A549 (cell line): ENCODE results near the gene CRTC3. TPM values are rescaled to one million over a fixed set of nuclear protein-coding genes. Genes with fewer than 3 reads are reported as not detected.

Experiments
- ATAC-seq, 2 experiments: fragments of 200-7000 bp in 1 of 2; fragments of >200 bp in 1 of 2; cut with Nextera tagmentation in 1 of 2; cut with Tn5 transposase in 1 of 2; 3 replicates each; pipeline versions ENCODE4 v1.8.0 to v1.9.1; 2018 to 2020; ENCODE audit warnings: mild to moderate bottlenecking in 1 of 2, moderate library complexity in 1 of 2
- CTCF ChIA-PET: fragments of 300-600 bp; sonication (Branson Sonifier 250); formaldehyde crosslinking; extraction: SDS; loops from one replicate; lab custom pipeline; 2021; ENCODE audit warnings: antibody characterized with exemption, inconsistent platforms; lab: Yijun Ruan, JAX
- POLR2A ChIA-PET: fragments of 350-600 bp; formaldehyde crosslinking; extraction: SDS; loops from one replicate; lab custom pipeline; 2021; ENCODE audit warnings: antibody characterized with exemption, inconsistent platforms; lab: Yijun Ruan, JAX
- DNase-seq, 2 experiments: peaks; one replicate each; pipeline versions ENCODE4 v3.0.0 to v3.0.0-alpha.2; 2011 to 2016; ENCODE audit warnings: low read depth in 1 of 2, low spot score in 1 of 2
- FAIRE-seq: peaks from 2 replicates; lab custom pipeline; 2011; peaks lifted over from hg19 to GRCh38; lab: Jason Lieb, UNC
- H3K27ac ChIP-seq, 2 experiments: fragments of >200 bp; sonication (Bioruptor Twin); formaldehyde crosslinking; 3 replicates each; pipeline ENCODE4 v1.5.1; 2016 to 2017
- H3K4me1 ChIP-seq: fragments of >200 bp; sonication (Bioruptor Twin); formaldehyde crosslinking; 3 replicates; pipeline ENCODE4 v1.6.1; 2016
- H3K4me2 ChIP-seq: fragments of >200 bp; sonication (Bioruptor Twin); formaldehyde crosslinking; 3 replicates; pipeline ENCODE4 v1.6.1; 2016
- H3K4me3 ChIP-seq: fragments of >200 bp; sonication (Bioruptor Twin); formaldehyde crosslinking; 3 replicates; pipeline ENCODE4 v1.5.1; 2016
- H3K9me3 ChIP-seq: fragments of >200 bp; sonication (Bioruptor Twin); formaldehyde crosslinking; 3 replicates; pipeline ENCODE4 v1.6.1; 2016
- CBX8 ChIP-seq: fragments of 200-600 bp; sonication (generic); IDR thresholded peaks from 2 replicates; pipeline ENCODE4 v1.6.1; 2016
- EHMT2 ChIP-seq: fragments of 200-600 bp; sonication (generic); IDR thresholded peaks from 2 replicates; pipeline ENCODE4 v1.6.1; 2016; ENCODE audit warnings: antibody characterized with exemption, low read depth, mild to moderate bottlenecking, moderate library complexity
- ELK1 ChIP-seq: fragments of 150-350 bp; IDR thresholded peaks from 2 replicates; pipeline ENCODE4 v1.6.1; 2014; ENCODE audit warnings: low read depth, mild to moderate bottlenecking, low read length
- ESRRA ChIP-seq: fragments of 150-350 bp; IDR thresholded peaks from 2 replicates; pipeline ENCODE4 v1.6.1; 2014; ENCODE audit warnings: mild to moderate bottlenecking, low read length, borderline replicate concordance
- FOSL2 ChIP-seq, 2 experiments: fragments of 450-650 bp in 1 of 2; fragments of >200 bp in 1 of 2; sonication (Bioruptor Twin) in 1 of 2; formaldehyde crosslinking; IDR thresholded peaks; 2 replicates each; pipeline versions ENCODE4 v1.5.0 to v1.6.1; 2016 to 2020; ENCODE audit warnings: mild to moderate bottlenecking in 1 of 2, moderate library complexity in 1 of 2
- FOXS1 ChIP-seq: fragments of 250-450 bp; sonication (Bioruptor Pico); IDR thresholded peaks from 2 replicates; pipeline ENCODE4 v1.5.0; 2020; ENCODE audit warnings: mild to moderate bottlenecking, moderate library complexity
- HDAC2 ChIP-seq: fragments of 200-600 bp; sonication (generic); IDR thresholded peaks from 2 replicates; pipeline ENCODE4 v1.6.1; 2016
- JUN ChIP-seq, 2 experiments: fragments of >200 bp; sonication (Bioruptor Twin); formaldehyde crosslinking; IDR thresholded peaks; 2 replicates in 1 of 2; 3 replicates in 1 of 2; pipeline ENCODE4 v1.6.1; 2016 to 2017
- MAZ ChIP-seq: fragments of 150-350 bp; IDR thresholded peaks from 2 replicates; pipeline ENCODE4 v1.6.1; 2014; ENCODE audit warnings: antibody characterized with exemption, low read depth, low read length, borderline replicate concordance
- NPAS2 ChIP-seq: fragments of 250-450 bp; sonication (Bioruptor Pico); IDR thresholded peaks from 2 replicates; pipeline ENCODE4 v1.8.0; 2022; ENCODE audit warnings: mild to moderate bottlenecking, moderate library complexity, borderline replicate concordance
- NR3C1 ChIP-seq: fragments of >200 bp; sonication (Bioruptor Twin); formaldehyde crosslinking; IDR thresholded peaks from 3 replicates; pipeline ENCODE4 v1.6.1; 2017
- PBX3 ChIP-seq: IDR thresholded peaks from 2 replicates; pipeline ENCODE4 v1.6.1; 2012
- PHF8 ChIP-seq: fragments of 200-600 bp; sonication (generic); IDR thresholded peaks from 2 replicates; pipeline ENCODE4 v1.6.1; 2016; ENCODE audit warnings: low read depth, mild to moderate bottlenecking, antibody characterized with exemption, moderate library complexity, borderline replicate concordance
- RARB ChIP-seq: fragments of 250-450 bp; sonication (Bioruptor Pico); IDR thresholded peaks from 2 replicates; pipeline ENCODE4 v1.8.0; 2021; ENCODE audit warnings: mild to moderate bottlenecking, moderate library complexity
- RCOR1 ChIP-seq: fragments of 150-350 bp; IDR thresholded peaks from 2 replicates; pipeline ENCODE4 v1.6.1; 2014; ENCODE audit warnings: antibody characterized with exemption, low read length, low read depth
- REST ChIP-seq: fragments of 200-600 bp; sonication (generic); IDR thresholded peaks from 2 replicates; pipeline ENCODE4 v1.6.1; 2016; ENCODE audit warnings: antibody characterized with exemption, mild to moderate bottlenecking, moderate library complexity
- RFX5 ChIP-seq: fragments of 450-650 bp; IDR thresholded peaks from 2 replicates; pipeline ENCODE4 v1.7.1; 2014; ENCODE audit warnings: antibody characterized with exemption, mild to moderate bottlenecking, moderate library complexity
- SREBF2 ChIP-seq: fragments of 450-650 bp; IDR thresholded peaks from 2 replicates; pipeline ENCODE4 v1.6.1; 2014; ENCODE audit warnings: mild to moderate bottlenecking, moderate library complexity
- WGBS: methylation state at CpG from one replicate; pipeline ENCODE4 v1.1.6; 2017; ENCODE audit errors: missing lambda C conversion rate; 5-methylcytosine and 5-hydroxymethylcytosine counted together
- polyA plus RNA-seq, 4 experiments: library from polyadenylated mRNA; depleted of rRNA in 3 of 4; stranded (reverse); fragments of >200 nt; fragmentation: RNase III in 1 of 4; extraction: RNeasy Plus Mini Kit Qiagen cat#74134 plus additional on column Dnase treatment in 1 of 4; gene quantifications; 2 replicates in 3 of 4; 3 replicates in 1 of 4; pipeline ENCODE4 v1.2.3, GENCODE V29; 2011 to 2017

Gene CRTC3
- polyA plus RNA-seq, 2 of the 4 experiments (the other 2 are of a cell fraction), result 17.5 to 30.5 TPM

GRCh38 chr15:90584841-90585240 is 55.1 kb downstream of the CRTC3 start:
- FAIRE-seq, result no peak
- no peak overlapping the region for H3K27ac ChIP-seq
- no peak for TF ChIP-seq NPAS2 (CRISPR knock-in tag)
- no peak for TF ChIP-seq RARB (CRISPR knock-in tag)
- TF ChIP-seq NR3C1, result no peak
- TF ChIP-seq PHF8, result no peak
- no peak for TF ChIP-seq ESRRA
- TF ChIP-seq EHMT2, result no peak
- no peak for TF ChIP-seq FOXS1 (CRISPR knock-in tag)
- TF ChIP-seq CBX8, result no peak
- TF ChIP-seq HDAC2, result no peak
- TF ChIP-seq FOSL2 (IDR thresholded peaks at IDR 0.05), result no peak
- no peak for TF ChIP-seq FOSL2 (CRISPR knock-in tag; IDR thresholded peaks at IDR 0.05)
- TF ChIP-seq RFX5, result no peak
- no peak for TF ChIP-seq PBX3
- no peak for TF ChIP-seq MAZ
- no peak for TF ChIP-seq RCOR1
- TF ChIP-seq SREBF2, result no peak
- TF ChIP-seq REST, result no peak
- no peak for TF ChIP-seq JUN (IDR thresholded peaks at IDR 0.05)
- no peaks in the 10 kb centered on the region for H3K9me3 ChIP-seq
- CTCF ChIA-PET, result interaction anchor here (0.6 to 2.3 kb wide), 7 partner anchors 12 to 349 kb away, joined by 3 to 9 read pairs (median 4); partner anchors contain the start of gene HDDC3
- POLR2A ChIA-PET, result no interaction called here
- 73% methylated on average over 6 of the region's 6 CpGs for WGBS
- H3K4me2 ChIP-seq, result no peak overlapping the region
- no peak for DNase-seq
- no peak overlapping the region for H3K4me3 ChIP-seq
- ATAC-seq, result no peak
- peaks cover 13% of the 10 kb centered on the region; the same call in 2 of the 3 replicates for H3K4me1 ChIP-seq

GRCh38 chr15:90585863-90586262 is 56.1 kb downstream of the CRTC3 start:
- CTCF ChIA-PET, result interaction anchor here (1.0 to 2.3 kb wide), 5 partner anchors 13 to 292 kb away, joined by 3 to 9 read pairs (median 5); no protein-coding TSS in a partner anchor
- peak; percentile 35 to 48; a peak in 1 of 6 replicates for ATAC-seq
- POLR2A ChIA-PET, result interaction anchor here (0.7 kb wide), 1 partner anchor 21 kb away, joined by 5 read pairs; no protein-coding TSS in a partner anchor
- no peak for TF ChIP-seq ELK1
- TF ChIP-seq FOSL2 (IDR thresholded peaks at IDR 0.05), result no peak
- 0 out of 2 replicates have a peak, but pooled peaks have one; percentile 35 for TF ChIP-seq FOSL2 (CRISPR knock-in tag; IDR thresholded peaks at IDR 0.05)
- TF ChIP-seq, all 56 proteins: peak for 1
- no peak overlapping the region for H3K27ac ChIP-seq
- no peak overlapping the region for H3K4me3 ChIP-seq
- peak in 1 of 2 experiments; percentile 54 for DNase-seq
- WGBS, result 76% methylated on average over 4 of the region's 4 CpGs
- no peaks in the 10 kb centered on the region for H3K9me3 ChIP-seq
- no peak for FAIRE-seq
- H3K4me1 ChIP-seq, result peaks cover 10% of the 10 kb centered on the region; the same call in 2 of the 3 replicates
- H3K4me2 ChIP-seq, result no peak overlapping the region
